Esophagus squamous epithelium (tissue), 5 donors: ENCODE measurements around the gene PPT2. TPM values are rescaled to one million over a fixed set of nuclear protein-coding genes. Genes with fewer than 3 reads are reported as not detected.
A peak's percentile ranks its signal among the peaks of the same experiment; 100 is the strongest.

Experiments used
- DNase-seq: peaks from one replicate; lab custom pipeline; 2025; lab: John Stamatoyannopoulos, UW
- H3K27ac ChIP-seq, 4 donors: fragments of 200-600 bp; sonication (generic); one replicate each; pipeline ENCODE4 v1.5.1; 2016 to 2019; ENCODE audit warnings: mild to moderate bottlenecking in 1 of 4
- H3K27me3 ChIP-seq, 4 donors: fragments of 200-600 bp; sonication (generic); 1 replicate in 3 of 4; 2 replicates in 1 of 4; pipeline versions ENCODE4 v1.5.1 to v1.6.0; 2017 to 2021; ENCODE audit warnings: antibody characterized with exemption in 1 of 4
- H3K36me3 ChIP-seq, 3 donors: fragments of 200-600 bp; sonication (generic); one replicate each; pipeline ENCODE4 v1.5.1; 2016 to 2019
- H3K4me1 ChIP-seq, 3 donors: fragments of 200-600 bp; sonication (generic); one replicate each; pipeline ENCODE4 v1.5.1; 2017 to 2019
- H3K4me3 ChIP-seq, 4 donors: fragments of 200-600 bp; sonication (generic); 1 replicate in 3 of 4; 2 replicates in 1 of 4; pipeline ENCODE4 v1.5.1; 2016 to 2019; ENCODE audit warnings: mild to moderate bottlenecking in 2 of 4, moderate library complexity in 1 of 4
- H3K9me3 ChIP-seq, 3 donors: fragments of 200-600 bp; sonication (generic); one replicate each; pipeline ENCODE4 v1.5.1; 2016 to 2019
- POLR2A ChIP-seq, 4 donors: fragments of 450-650 bp; IDR thresholded peaks; one replicate each; pipeline ENCODE4 v1.6.1; 2017; ENCODE audit warnings: antibody characterized with exemption in 4 of 4, mild to moderate bottlenecking in 4 of 4, moderate library complexity in 3 of 4
- WGBS, 2 donors: methylation state at CpG; one replicate each; pipeline ENCODE4 v1.1.5; 2018; 5-methylcytosine and 5-hydroxymethylcytosine counted together
- intact Hi-C: fragments of 100-400 bp; cut with DNase I; formaldehyde crosslinking; loops from one replicate; pipeline ENCODE4 v1.15.0; 2022
- total RNA-seq, 4 donors: library from RNA; depleted of rRNA; stranded (reverse); fragments of >200 nt; gene quantifications; one replicate each; pipeline ENCODE4 v1.1.0, GENCODE V29; 2016
- TF ChIP-seq, protein P1 (sequence below), 6 experiments: fragments of 450-650 bp in 4 of 6; fragments of 200-600 bp in 2 of 6; sonication (generic) in 2 of 6; IDR thresholded peaks; one replicate each; pipeline ENCODE4 v1.5.1; 2016 to 2019; ENCODE audit warnings: antibody characterized with exemption in 6 of 6, mild to moderate bottlenecking in 4 of 6, moderate library complexity in 4 of 6
- donor health status: DM: yes; HTN: yes; CAD: no.

PPT2 gene
- total RNA-seq, 4 donors from 2014 or later: 17.3 to 133 (median 23.7) TPM

DNA sequence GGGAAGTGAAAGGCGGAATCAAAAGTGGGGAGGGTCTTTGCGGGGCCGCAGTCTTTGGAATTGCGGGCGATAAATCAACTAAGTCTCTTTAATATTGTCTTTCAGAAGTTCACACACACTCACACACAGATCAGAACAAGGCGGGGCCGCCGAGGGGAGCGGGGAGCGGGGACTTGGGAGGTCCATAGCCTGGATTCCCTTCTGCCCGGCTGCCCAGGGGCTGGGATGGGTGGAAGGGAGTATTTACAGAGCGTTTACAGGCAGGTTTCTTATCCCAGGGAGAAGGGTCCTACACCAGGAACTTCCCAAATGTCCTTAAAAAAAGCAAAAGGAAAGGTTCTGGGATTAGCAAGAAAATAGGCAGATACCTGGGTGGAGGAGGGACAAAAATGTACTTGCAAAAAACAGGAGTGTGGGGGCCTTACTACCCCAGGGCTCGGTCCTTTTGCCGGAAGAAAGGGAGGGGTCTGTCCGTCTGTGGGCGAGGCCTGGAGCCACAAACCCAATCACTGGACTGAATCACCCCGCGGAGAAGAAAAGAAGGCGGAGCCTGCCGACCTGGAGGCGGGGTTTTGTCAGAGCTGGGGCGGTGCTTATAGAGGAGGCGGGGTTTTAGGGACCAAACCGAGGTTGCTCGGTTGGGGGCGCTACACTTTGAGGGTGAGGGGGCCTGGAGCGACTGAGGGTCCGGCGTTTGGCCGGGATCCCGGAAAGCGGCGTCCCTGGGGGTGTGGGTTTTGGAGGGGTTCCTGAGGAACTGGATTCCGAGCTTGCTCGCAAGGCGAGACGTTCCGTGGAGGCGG is 5.5 kb upstream of the PPT2 start:
- no peak for TF ChIP-seq POLR2A (IDR thresholded peaks at IDR 0.05)
- TF ChIP-seq, protein P1, sequence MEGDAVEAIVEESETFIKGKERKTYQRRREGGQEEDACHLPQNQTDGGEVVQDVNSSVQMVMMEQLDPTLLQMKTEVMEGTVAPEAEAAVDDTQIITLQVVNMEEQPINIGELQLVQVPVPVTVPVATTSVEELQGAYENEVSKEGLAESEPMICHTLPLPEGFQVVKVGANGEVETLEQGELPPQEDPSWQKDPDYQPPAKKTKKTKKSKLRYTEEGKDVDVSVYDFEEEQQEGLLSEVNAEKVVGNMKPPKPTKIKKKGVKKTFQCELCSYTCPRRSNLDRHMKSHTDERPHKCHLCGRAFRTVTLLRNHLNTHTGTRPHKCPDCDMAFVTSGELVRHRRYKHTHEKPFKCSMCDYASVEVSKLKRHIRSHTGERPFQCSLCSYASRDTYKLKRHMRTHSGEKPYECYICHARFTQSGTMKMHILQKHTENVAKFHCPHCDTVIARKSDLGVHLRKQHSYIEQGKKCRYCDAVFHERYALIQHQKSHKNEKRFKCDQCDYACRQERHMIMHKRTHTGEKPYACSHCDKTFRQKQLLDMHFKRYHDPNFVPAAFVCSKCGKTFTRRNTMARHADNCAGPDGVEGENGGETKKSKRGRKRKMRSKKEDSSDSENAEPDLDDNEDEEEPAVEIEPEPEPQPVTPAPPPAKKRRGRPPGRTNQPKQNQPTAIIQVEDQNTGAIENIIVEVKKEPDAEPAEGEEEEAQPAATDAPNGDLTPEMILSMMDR (IDR thresholded peaks at IDR 0.05): peak in 4 of 6 experiments; percentile 13 to 45 (median 22)
- H3K4me3 ChIP-seq: peak overlapping the region; percentile 17 to 52 (median 48)

DNA sequence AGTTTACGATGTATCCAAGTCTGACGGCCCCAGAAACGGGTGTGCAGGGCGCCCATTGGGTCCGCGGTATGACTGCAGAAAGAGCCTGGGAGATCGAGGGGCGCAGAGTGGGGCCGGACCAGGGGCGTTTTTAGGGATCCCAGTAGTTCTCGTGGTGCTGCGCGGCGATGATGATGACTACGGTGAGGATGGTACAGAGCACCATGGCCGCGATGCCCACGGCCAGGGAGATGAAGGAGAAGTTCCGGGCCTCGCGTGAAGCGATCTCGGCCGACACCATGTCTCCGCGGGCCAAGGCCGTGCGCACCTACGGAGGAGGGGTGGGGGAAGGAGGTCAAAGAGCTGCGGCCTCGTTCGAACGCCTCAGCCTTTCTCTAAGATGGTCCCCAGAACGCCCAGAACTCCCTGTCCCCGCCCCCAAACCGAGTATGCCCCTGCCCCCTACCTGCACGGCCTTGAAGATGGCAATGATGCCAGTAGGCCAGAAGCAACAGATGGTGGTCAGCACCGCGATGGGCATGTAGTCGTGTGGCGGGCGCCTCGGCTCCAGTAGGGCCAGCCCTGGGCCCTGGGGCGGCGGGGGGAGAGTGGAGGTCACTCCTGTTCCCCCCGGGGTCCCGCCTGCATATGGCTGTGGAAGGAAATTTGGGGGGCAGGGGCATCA is 4.7 kb upstream of the PPT2 start:
- peaks cover 0 to 11% (median 0%) of the 10 kb centered on the region in 3 donors for H3K36me3 ChIP-seq
- peaks cover 10 to 61% (median 13%) of the 10 kb centered on the region in 3 donors for H3K4me1 ChIP-seq
- H3K9me3 ChIP-seq: no peaks in the 10 kb centered on the region
- peak overlapping the region in 1 of 4 donors; percentile 30 for H3K27ac ChIP-seq
- peaks cover 0 to 16% (median 0%) of the 10 kb centered on the region in 4 donors for H3K27me3 ChIP-seq
- DNase-seq: no peak
- TF ChIP-seq POLR2A (IDR thresholded peaks at IDR 0.05): no peak
- TF ChIP-seq, protein P1 (IDR thresholded peaks at IDR 0.05): no peak
- H3K4me3 ChIP-seq: peak overlapping the region; percentile 17 to 52 (median 48)
- 44 to 61% methylated on average over 14 to 27 of the region's 47 CpGs for WGBS, 2 donors
- intact Hi-C loops: no loop called here

More for the DNA sequence above, 5.5 kb upstream of the PPT2 start:
- H3K36me3 ChIP-seq: peaks cover 0 to 11% (median 0%) of the 10 kb centered on the region in 3 donors
- WGBS, 2 donors: 20 to 31% methylated on average over 38 of the region's 39 CpGs
- peaks cover 0 to 16% (median 0%) of the 10 kb centered on the region in 4 donors for H3K27me3 ChIP-seq
- intact Hi-C loops: no loop called here
- no peaks in the 10 kb centered on the region for H3K9me3 ChIP-seq
- peak overlapping the region in 3 of 4 donors; percentile 10 to 69 (median 46) for H3K27ac ChIP-seq
- DNase-seq: no peak
- H3K4me1 ChIP-seq: peaks cover 10 to 65% (median 13%) of the 10 kb centered on the region in 3 donors

DNA sequence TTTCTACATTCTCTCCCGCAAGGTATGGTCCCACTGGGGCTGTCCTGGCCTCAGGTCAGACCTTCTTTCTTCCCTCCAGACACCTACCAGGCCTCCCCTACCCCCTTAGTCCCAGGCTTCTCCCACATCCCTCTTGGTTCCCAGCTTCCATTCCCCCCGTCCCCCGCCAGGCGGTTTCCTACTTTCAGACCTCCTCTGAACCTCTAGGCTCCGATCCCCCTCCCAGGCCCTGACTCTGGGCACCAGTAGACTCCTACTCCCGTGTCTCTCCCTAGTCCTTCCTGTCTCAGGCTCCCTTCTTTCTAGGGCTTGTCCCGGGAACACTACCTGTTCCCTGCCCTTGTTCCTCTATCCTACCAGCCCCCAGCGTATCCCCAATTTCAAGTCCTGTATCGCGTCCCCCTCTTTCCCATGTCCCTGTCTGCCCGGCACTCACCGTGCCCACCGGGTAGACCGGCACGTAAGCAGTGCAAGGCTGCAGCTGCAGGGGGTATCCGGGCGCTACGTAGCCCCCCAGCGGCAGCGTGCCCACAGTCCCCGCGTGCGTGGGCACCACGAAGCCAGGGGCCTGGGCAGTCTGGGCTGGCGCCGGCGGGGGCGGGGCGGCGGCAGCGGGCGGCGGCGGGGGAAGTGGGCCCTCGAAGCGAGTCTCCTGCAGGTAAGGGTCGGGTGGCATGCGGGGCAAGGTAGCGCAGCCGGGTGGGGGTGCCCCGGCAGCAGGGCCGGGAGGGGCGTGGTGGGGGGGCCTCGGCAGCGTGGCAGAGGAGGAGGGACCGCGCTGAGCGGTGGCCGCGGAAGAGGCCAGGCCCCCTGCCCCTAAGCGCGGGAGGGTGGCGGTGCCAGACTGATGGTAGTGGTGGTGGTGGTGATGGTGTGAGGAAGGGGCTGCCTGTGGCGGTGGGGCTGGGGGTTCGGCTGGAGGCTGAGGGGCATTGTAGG is 3.7 kb upstream of the PPT2 start:
- 70 to 86% methylated on average over 14 to 17 of the region's 55 CpGs for WGBS, 2 donors
- Histone ChIP-seq H3K4me1 (peaks cover 16 to 65% (median 19%) of the 10 kb centered on the region in 3 donors), H3K36me3 (peaks cover 0 to 11% (median 0%) of the 10 kb centered on the region in 3 donors), H3K4me3 (peak overlapping the region in 2 of 4 donors; percentile 11 to 95), H3K9me3 (no peaks in the 10 kb centered on the region), H3K27me3 (peaks cover 0 to 16% (median 0%) of the 10 kb centered on the region in 4 donors), H3K27ac (peak overlapping the region in 3 of 4 donors; percentile 7 to 93 (median 9))
- intact Hi-C loops: no loop called here
- no peak for TF ChIP-seq POLR2A (IDR thresholded peaks at IDR 0.05)
- TF ChIP-seq, protein P1 (IDR thresholded peaks at IDR 0.05): no peak
- DNase-seq: no peak

DNA sequence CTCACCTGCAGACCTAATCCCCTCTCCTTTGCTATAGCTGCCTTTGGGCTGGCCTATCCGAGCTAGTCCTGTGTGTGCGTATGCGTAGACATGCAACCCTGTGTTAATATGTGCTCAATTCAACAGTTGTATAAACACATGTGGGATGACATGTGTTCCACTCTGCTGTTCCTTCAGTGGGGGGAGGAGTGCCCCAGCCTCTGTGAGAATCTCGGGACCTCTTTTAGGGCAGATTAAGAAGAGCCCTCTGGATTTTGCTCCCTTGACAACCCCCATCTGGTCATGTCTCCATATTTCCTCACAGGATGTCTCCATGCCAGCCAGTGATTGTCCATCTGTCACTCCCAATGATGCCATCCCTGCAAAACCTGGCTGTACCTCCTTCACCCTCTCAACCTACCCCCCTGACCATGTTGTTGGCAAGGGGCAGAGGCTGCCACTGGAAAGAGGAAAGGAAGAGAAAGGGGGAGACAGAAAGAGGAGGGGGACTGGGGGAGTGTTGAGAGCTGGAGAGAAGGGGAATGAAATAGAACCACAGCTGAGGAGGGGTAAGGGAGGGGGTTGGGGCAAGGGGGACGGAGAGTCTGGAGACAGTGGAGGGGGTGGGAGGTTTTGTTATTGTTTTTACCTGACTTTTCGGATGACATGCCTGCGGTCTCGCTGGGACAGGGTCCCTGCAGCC is 2.6 kb upstream of the PPT2 start:
- Histone ChIP-seq H3K9me3 (no peaks in the 10 kb centered on the region), H3K4me1 (peaks cover 19 to 76% (median 26%) of the 10 kb centered on the region in 3 donors), H3K4me3 (peak overlapping the region; percentile 15 to 95 (median 78)), H3K27me3 (peaks cover 0 to 16% (median 0%) of the 10 kb centered on the region in 4 donors), H3K36me3 (peaks cover 0 to 20% (median 5%) of the 10 kb centered on the region in 3 donors), H3K27ac (peak overlapping the region; percentile 22 to 98 (median 94))
- intact Hi-C loops: no loop called here
- TF ChIP-seq, protein P1 (IDR thresholded peaks at IDR 0.05): no peak
- no peak for TF ChIP-seq POLR2A (IDR thresholded peaks at IDR 0.05)
- WGBS, 2 donors: 39 to 48% methylated on average over 7 of the region's 8 CpGs
- DNase-seq: no peak
